ENCODE results near the gene SH2D2A. TPM values are rescaled to one million over a fixed set of nuclear protein-coding genes. Genes with fewer than 3 reads are reported as not detected.

Gene SH2D2A
- total and polyA plus RNA-seq, 2 donors (not counting 3 experiments of a cell fraction or from before 2014, with no cell fraction given): 0.92 to 1.1 TPM

- H3K27ac ChIP-seq (ENCODE audit: insufficient read depth, low read depth, low read length): no peak overlapping the region
- H4K20me1 ChIP-seq (replicated peaks; ENCODE audit: control insufficient read depth, extremely low read depth, insufficient read depth, low read length): peaks cover 2% of the 10 kb centered on the region
- no peak for DNase-seq (ENCODE audit: low read depth, low spot score)
- H3K4me1 ChIP-seq (ENCODE audit: control insufficient read depth, extremely low read depth, insufficient read depth, low read length): peaks cover 11% of the 10 kb centered on the region
- H3K4me2 ChIP-seq (ENCODE audit: insufficient read depth, low read length): no peak overlapping the region
- H3K4me3 ChIP-seq (replicated peaks in 1 of 3; ENCODE audit: insufficient read depth in 1 of 3, low read depth in 1 of 3, low read length in 3 of 3): no peak overlapping the region
- ChIA-PET POLR2A (no interaction called here), CTCF (interaction anchor here (1.2 to 1.6 kb wide), 3 partner anchors 11 to 83 kb away, joined by 4 to 8 read pairs (median 5); partner anchors contain the start of genes NTRK1 and PRCC)
- H2AFZ ChIP-seq (ENCODE audit: low read depth, low read length): no peak overlapping the region
- peaks cover 85% of the 10 kb centered on the region for H3K79me2 ChIP-seq (ENCODE audit: control insufficient read depth, insufficient read depth, low read length)
- no peaks in the 10 kb centered on the region for H3K9me1 ChIP-seq (replicated peaks; ENCODE audit: control insufficient read depth, extremely low read depth, insufficient read depth, low read length)
- H3K9ac ChIP-seq (replicated peaks; ENCODE audit: extremely low read depth, insufficient read depth, low read length): no peak overlapping the region
- H3K9me3 ChIP-seq (replicated peaks; ENCODE audit: control insufficient read depth, insufficient read depth, low read length): no peaks in the 10 kb centered on the region
- no peaks in the 10 kb centered on the region for H3K27me3 ChIP-seq (ENCODE audit: control insufficient read depth in 2 of 2, insufficient read depth in 2 of 2, low read length in 2 of 2)
- dilution Hi-C loops (cut with MboI; ENCODE audit: extremely low pct_ligation_motif_present, low sequenced_read_pairs): no loop called here
- no peak for FAIRE-seq
- intact Hi-C loops (cut with micrococcal nuclease): no loop called here
- TF ChIP-seq FOS (IDR thresholded peaks at IDR 0.05; ENCODE audit: borderline replicate concordance, insufficient read depth, low read length): no peak
- no peak for TF ChIP-seq POLR2A (IDR thresholded peaks at IDR 0.05; ENCODE audit: low read depth, low read length)
- TF ChIP-seq EZH2 (IDR thresholded peaks at IDR 0.05; ENCODE audit: borderline replicate concordance, low read depth, low read length, severe bottlenecking): no peak
- TF ChIP-seq MYC (IDR thresholded peaks at IDR 0.05; ENCODE audit: low read depth, low read length): no peak
- no peak for TF ChIP-seq JUN (IDR thresholded peaks at IDR 0.05; ENCODE audit: borderline replicate concordance, insufficient read depth, insufficient read length, low read depth)
- TF ChIP-seq GATA2 (IDR thresholded peaks at IDR 0.05; ENCODE audit: insufficient read depth, insufficient read length, low read depth, low read length): no peak
- TF ChIP-seq, protein P1, sequence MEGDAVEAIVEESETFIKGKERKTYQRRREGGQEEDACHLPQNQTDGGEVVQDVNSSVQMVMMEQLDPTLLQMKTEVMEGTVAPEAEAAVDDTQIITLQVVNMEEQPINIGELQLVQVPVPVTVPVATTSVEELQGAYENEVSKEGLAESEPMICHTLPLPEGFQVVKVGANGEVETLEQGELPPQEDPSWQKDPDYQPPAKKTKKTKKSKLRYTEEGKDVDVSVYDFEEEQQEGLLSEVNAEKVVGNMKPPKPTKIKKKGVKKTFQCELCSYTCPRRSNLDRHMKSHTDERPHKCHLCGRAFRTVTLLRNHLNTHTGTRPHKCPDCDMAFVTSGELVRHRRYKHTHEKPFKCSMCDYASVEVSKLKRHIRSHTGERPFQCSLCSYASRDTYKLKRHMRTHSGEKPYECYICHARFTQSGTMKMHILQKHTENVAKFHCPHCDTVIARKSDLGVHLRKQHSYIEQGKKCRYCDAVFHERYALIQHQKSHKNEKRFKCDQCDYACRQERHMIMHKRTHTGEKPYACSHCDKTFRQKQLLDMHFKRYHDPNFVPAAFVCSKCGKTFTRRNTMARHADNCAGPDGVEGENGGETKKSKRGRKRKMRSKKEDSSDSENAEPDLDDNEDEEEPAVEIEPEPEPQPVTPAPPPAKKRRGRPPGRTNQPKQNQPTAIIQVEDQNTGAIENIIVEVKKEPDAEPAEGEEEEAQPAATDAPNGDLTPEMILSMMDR (IDR thresholded peaks at IDR 0.05; ENCODE audit: extremely low read depth in 1 of 2, insufficient read depth in 1 of 2, low read depth in 1 of 2, low read length in 2 of 2): no peak
- no TSS peak for BruUV-seq (replicated peaks)
- H3K36me3 ChIP-seq (ENCODE audit: control insufficient read depth in 2 of 2, extremely low read depth in 1 of 2, insufficient read depth in 2 of 2, low read length in 2 of 2): peaks cover 2 to 3% of the 10 kb centered on the region in 2 experiments
These were observed 39.1 kb downstream of the SH2D2A start for GRCh38 chr1:156777573-156777972.

Measured in endothelial cell of umbilical vein (primary cell).